NOMO-1 (cell line): Measurements from ENCODE around the gene CDK14.

Experiments used
- DNase-seq, 2 experiments: peaks; one replicate each; lab custom pipeline; 2025; ENCODE audit not compliant: unreplicated experiment in 2 of 2; lab: John Stamatoyannopoulos, UW

Gene CDK14

GRCh38 chr7:90931986-90932916, 336.1 kb downstream of the CDK14 start:
- DNase-seq, result no peak

- DNase-seq, result no peak
Observed at GRCh38 chr7:90933041-90933440, 336.9 kb downstream of the CDK14 start.

DNA sequence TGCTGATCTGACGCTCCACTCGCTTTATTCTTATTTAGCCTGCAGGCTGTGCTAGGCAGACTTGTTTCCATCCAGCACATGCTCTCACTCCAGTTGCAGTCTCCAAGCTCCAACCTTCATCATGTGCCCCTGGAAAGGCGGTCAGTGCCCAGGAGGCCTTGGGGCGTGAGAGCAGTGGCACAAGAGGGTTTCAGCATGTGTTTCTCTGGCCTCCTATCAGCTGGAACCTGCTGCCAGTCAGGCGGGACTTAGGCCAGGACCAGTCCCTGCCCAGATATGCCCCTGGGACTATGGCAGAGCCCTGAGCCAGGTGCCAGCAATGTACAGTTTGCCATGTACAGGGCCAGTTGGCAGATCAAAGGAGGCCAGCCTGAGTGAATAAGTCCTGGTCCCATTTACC, 337.9 kb downstream of the CDK14 start:
- DNase-seq, result no peak

- no peak for DNase-seq
Observed at GRCh38 chr7:90938371-90938770, 342.2 kb downstream of the CDK14 start.

DNA sequence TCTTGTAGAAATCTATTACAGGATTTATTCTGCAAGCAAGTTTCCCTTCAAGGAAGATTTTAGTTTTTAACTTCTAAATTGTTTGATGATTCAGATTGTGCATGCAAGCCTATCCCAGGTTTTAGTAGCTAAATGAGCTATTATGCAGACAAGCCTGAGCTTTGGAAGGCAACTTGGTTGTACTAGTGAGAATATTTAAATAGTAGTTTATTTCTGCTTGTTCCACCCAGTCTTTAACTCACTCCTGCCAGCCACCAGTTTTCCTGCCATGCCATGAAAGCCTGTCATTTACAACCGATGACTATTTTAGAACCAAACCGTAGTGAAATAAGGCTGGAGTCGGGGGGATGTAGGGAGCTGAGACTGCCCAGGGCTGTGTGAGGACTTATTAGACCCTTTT, 343.5 kb downstream of the CDK14 start:
- no peak for DNase-seq

- no peak for DNase-seq
Observed at GRCh38 chr7:90944021-90944420, 347.9 kb downstream of the CDK14 start.

GRCh38 chr7:90945104-90945787, 349.1 kb downstream of the CDK14 start:
- DNase-seq, result no peak

- DNase-seq, result no peak
Observed at GRCh38 chr7:90946730-90947501, 350.8 kb downstream of the CDK14 start.

DNA sequence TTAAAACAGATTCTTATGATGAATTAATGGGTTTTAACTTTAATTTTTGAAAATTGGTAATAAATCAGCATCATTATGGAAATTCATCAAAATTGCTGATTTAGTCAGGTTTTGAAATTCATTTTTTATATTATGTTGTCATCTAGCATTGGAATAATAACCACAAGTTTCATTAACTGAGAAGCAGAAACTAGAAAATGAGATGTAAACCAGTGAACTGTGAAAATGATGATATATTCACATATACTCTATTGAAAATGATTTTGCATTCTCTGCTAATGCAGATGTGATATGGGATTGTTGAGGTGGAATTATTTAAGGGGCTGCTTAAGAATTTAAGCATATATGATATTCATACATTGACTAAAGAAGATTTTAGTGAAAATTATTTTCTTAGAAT, 352.0 kb downstream of the CDK14 start:
- DNase-seq, result no peak

GRCh38 chr7:90951229-90951628, 355.1 kb downstream of the CDK14 start:
- no peak for DNase-seq

- DNase-seq, result no peak
Observed at GRCh38 chr7:90951986-90952954, 356.1 kb downstream of the CDK14 start.

- no peak for DNase-seq
Observed at GRCh38 chr7:90955641-90956207, 359.6 kb downstream of the CDK14 start.

DNA sequence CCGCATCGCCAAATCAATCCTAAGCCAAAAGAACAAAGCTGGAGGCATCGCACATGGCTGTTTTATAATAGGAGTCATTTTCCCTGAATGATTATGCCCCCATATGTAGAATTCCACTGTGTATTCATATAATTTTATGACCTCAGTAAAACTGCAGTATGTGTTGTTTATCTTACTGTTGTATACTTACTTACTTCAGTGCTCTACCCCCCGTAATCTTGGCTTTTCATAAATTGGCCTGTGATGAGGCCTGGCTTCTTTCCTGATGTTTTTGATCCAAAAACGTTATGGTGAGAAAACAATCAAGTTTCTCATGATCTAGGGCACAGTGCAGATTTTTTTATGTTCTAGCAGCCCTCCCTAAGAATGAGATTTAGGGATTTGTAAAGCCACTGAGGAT, 361.8 kb downstream of the CDK14 start:
- DNase-seq, result no peak

DNA sequence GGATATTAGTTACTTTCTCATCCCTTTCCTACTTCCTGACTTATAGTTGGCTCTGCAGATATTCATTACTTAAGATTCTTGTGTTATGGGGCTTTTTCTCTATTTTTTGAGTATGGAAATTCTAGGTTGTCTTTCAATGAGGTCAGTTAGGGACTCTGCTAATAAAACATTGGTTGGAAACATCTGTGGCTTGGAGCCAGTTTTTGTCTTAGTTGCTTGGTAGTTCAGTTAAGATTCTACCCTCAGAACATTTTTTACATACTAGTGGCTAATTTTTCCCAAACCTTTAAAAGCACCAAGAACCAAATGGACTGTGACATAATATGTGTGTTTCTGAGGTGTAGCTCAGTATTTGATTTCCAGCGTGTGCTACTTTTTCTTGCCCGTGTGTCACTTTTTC, 362.5 kb downstream of the CDK14 start:
- no peak for DNase-seq

DNA sequence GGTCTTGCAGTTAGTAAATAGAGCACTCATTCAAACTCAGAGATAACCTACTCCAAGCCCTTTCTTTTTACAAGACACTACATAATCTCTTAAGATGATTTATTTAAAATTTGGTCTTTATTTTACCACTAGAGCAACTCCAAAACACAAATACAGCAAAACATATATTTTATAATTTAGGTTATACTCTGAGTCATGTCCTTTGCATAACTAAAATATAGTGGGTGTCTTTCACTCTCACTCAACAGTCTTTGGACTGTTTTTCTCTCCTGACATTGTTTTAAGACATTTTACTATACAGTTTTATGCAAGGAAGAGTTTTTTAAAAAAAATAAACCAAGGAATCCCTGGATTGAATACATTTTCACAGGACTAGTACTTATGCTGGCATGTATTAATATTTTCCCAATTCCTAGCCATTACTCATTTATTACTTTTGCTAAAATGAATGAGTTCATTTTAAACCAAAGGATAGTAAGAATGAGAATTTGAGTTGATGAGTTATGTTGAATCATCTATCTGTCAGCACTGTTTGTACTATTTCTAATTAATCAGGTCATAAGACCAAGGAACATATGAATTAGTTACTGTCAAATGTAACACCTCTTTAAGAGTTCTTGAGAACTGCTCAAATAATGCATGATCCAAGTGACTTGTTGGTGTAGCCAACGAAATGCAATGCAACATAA, 365.1 kb downstream of the CDK14 start:
- no peak for DNase-seq

DNA sequence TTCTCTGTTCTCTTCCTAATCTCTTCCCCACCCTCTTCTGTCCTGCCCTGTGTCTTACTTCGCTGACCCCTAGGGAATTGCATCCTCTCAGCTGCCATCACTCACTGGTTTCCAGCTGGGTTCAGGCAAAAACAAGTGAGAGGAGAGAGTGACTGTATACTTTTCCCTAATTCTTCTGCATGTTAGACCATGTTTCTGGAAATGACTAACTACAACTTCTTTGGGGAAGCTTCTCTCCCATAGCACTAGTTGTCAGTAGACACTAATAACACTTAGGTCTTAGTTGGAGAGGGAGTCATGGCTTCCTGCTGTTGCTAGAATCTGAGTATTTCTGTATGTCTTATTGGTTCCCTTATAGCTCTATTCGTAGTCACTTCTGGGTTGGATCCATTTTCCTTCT, 369.1 kb downstream of the CDK14 start:
- no peak for DNase-seq

GRCh38 chr7:90966346-90966745, 370.2 kb downstream of the CDK14 start:
- DNase-seq, result no peak

DNA sequence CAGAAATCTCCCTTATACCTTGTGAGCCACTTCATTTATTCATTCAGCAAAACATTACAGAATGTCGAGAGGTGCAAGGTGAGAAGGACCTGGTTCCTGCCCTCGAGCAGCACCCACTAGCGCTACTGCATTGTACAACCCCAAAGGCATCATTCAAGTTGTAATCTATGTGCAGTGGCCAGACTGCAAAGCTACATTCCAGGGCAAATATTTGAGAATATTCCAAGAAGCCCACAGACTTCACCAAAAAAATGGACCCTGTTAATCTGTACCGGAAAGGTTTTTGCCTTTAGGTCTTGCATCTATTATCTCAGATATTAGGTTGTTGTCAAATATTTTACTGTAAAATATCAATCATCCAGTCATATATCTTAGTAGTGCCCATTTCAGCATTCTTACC, 372.8 kb downstream of the CDK14 start:
- DNase-seq, result no peak

DNA sequence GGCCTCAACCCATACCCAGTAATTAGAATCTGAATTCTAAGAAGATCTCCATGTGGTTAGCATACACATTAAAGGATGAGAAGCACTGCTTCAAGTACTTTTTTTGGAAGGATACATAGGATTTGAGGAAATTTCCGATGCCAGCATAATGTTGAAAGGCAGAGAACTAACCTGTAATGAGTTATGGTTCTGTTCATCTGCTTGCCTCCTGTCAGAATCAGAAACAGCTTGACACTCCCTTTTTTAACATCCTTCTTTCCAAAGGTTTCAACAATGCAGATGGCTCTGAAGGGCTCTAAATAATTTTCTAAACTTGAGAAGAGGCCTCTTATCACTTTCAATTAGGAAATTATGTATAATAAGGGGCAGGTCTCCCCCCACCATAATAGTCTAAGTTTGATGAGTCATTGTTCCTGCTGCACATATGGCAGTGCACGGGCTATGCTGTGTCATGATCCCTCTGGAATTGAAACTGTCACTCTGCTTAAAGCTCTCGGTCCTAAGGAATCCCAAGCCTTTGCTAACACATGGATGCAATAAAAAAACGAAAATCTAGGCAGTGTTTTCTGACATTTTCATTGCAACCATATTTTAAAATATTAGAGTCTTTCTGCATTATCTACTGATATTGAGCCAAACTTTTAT, 376.9 kb downstream of the CDK14 start:
- no peak for DNase-seq
